WTC11 (cell line): Measurements from ENCODE around the gene PRRC2B. TPM values are rescaled to one million over a fixed set of nuclear protein-coding genes. Genes with fewer than 3 reads are reported as not detected.

Experiments used
- ATAC-seq: fragments of 200-7000 bp; cut with Tn5 transposase; 2 replicates; pipeline ENCODE4 v1.10.0; 2021; ENCODE audit warnings: mild to moderate bottlenecking, moderate library complexity
- CTCF ChIA-PET: fragments of 300-600 bp; sonication (Branson Sonifier 250); formaldehyde crosslinking; loops from one replicate; lab custom pipeline; 2021; ENCODE audit warnings: antibody characterized with exemption; lab: Charles Lee
- POLR2A ChIA-PET: fragments of 350-600 bp; sonication (Branson Sonifier 250); formaldehyde crosslinking; loops from one replicate; lab custom pipeline; 2021; ENCODE audit warnings: antibody characterized with exemption; lab: Charles Lee
- DNase-seq: peaks from one replicate; pipeline ENCODE4 v3.0.0; 2021; ENCODE audit warnings: low spot score
- H3K27ac Mint-ChIP-seq: 2 replicates; pipeline ENCODE4 v1.8.0; 2021; ENCODE audit warnings: mixed read lengths
- H3K27me3 Mint-ChIP-seq: 2 replicates; pipeline ENCODE4 v1.8.0; 2021; ENCODE audit warnings: low read depth, mild to moderate bottlenecking, moderate library complexity, mixed read lengths
- H3K36me3 Mint-ChIP-seq: 2 replicates; pipeline ENCODE4 v1.8.0; 2021; ENCODE audit warnings: mixed read lengths
- H3K4me1 Mint-ChIP-seq: 2 replicates; pipeline ENCODE4 v1.8.0; 2022; ENCODE audit warnings: mixed read lengths
- H3K4me3 Mint-ChIP-seq: 2 replicates; pipeline ENCODE4 v1.8.0; 2021; ENCODE audit warnings: mild to moderate bottlenecking, moderate library complexity, mixed read lengths
- H3K9me3 Mint-ChIP-seq: 2 replicates; pipeline ENCODE4 v1.8.0; 2021; ENCODE audit warnings: mixed read lengths
- ARID4B ChIP-seq: sonication (generic); formaldehyde crosslinking; IDR thresholded peaks from 2 replicates; pipeline ENCODE4 v1.8.0; 2023; ENCODE audit warnings: missing genetic modification reagents, mild to moderate bottlenecking, borderline replicate concordance
- EMX1 ChIP-seq: fragments of 250-450 bp; sonication (Bioruptor Pico); IDR thresholded peaks from 2 replicates; pipeline ENCODE4 v1.8.0; 2021; ENCODE audit warnings: mild to moderate bottlenecking
- GABPB1 ChIP-seq: sonication (generic); formaldehyde crosslinking; IDR thresholded peaks from 2 replicates; pipeline ENCODE4 v1.8.1; 2023; ENCODE audit warnings: mild to moderate bottlenecking, missing genetic modification reagents
- HMGA2 ChIP-seq: fragments of 250-450 bp; sonication (Bioruptor Pico); IDR thresholded peaks from 2 replicates; pipeline ENCODE4 v1.4.0; 2021; ENCODE audit warnings: mild to moderate bottlenecking, moderate library complexity
- IRF1 ChIP-seq: sonication (generic); formaldehyde crosslinking; IDR thresholded peaks from 2 replicates; pipeline ENCODE4 v1.8.0; 2023; ENCODE audit warnings: missing genetic modification reagents
- IRF2 ChIP-seq: sonication (generic); formaldehyde crosslinking; IDR thresholded peaks from 2 replicates; pipeline ENCODE4 v1.8.0; 2022; ENCODE audit warnings: low read depth, missing genetic modification reagents, borderline replicate concordance
- NFE2L1 ChIP-seq: sonication (generic); formaldehyde crosslinking; IDR thresholded peaks from 2 replicates; pipeline ENCODE4 v1.8.1; 2023; ENCODE audit warnings: missing genetic modification reagents
- OVOL2 ChIP-seq: fragments of 250-450 bp; sonication (Bioruptor Pico); IDR thresholded peaks from 2 replicates; pipeline ENCODE4 v1.9.0; 2021; ENCODE audit warnings: mild to moderate bottlenecking, borderline replicate concordance
- SOX15 ChIP-seq: fragments of 250-450 bp; sonication (Bioruptor Pico); IDR thresholded peaks from 2 replicates; pipeline ENCODE4 v1.9.0; 2021; ENCODE audit warnings: mild to moderate bottlenecking
- TEAD1 ChIP-seq: sonication (generic); formaldehyde crosslinking; IDR thresholded peaks from 2 replicates; pipeline ENCODE4 v1.8.0; 2022; ENCODE audit warnings: mild to moderate bottlenecking, missing genetic modification reagents
- TEAD4 ChIP-seq: sonication (generic); formaldehyde crosslinking; IDR thresholded peaks from 2 replicates; pipeline ENCODE4 v1.8.0; 2022; ENCODE audit warnings: mild to moderate bottlenecking, missing genetic modification reagents
- ZBTB21 ChIP-seq: sonication (generic); formaldehyde crosslinking; IDR thresholded peaks from 2 replicates; pipeline ENCODE4 v1.8.1; 2023; ENCODE audit warnings: mild to moderate bottlenecking, missing genetic modification reagents, borderline replicate concordance
- ZMAT4 ChIP-seq: fragments of 250-450 bp; sonication (Bioruptor Pico); IDR thresholded peaks from 2 replicates; pipeline ENCODE4 v1.9.0; 2021; ENCODE audit warnings: mild to moderate bottlenecking
- ZNF219 ChIP-seq: sonication (generic); formaldehyde crosslinking; IDR thresholded peaks from 2 replicates; pipeline ENCODE4 v1.8.0; 2023; ENCODE audit warnings: missing genetic modification reagents, mild to moderate bottlenecking, borderline replicate concordance
- ZNF281 ChIP-seq: sonication (generic); formaldehyde crosslinking; IDR thresholded peaks from 2 replicates; pipeline ENCODE4 v1.8.0; 2023; ENCODE audit warnings: mild to moderate bottlenecking, missing genetic modification reagents
- ZNF416 ChIP-seq: fragments of 250-450 bp; sonication (Bioruptor Pico); IDR thresholded peaks from 2 replicates; pipeline ENCODE4 v1.9.0; 2021; ENCODE audit warnings: mild to moderate bottlenecking, inconsistent platforms
- ZNF532 ChIP-seq: fragments of 250-450 bp; sonication (Bioruptor Pico); IDR thresholded peaks from 2 replicates; pipeline ENCODE4 v1.9.0; 2021; ENCODE audit warnings: mild to moderate bottlenecking, borderline replicate concordance
- total RNA-seq: library from RNA; stranded (reverse); gene quantifications from 3 replicates; pipeline ENCODE4 v1.2.3, GENCODE V29; 2021
- TF ChIP-seq, protein P1 (sequence below): fragments of 200-600 bp; IDR thresholded peaks from 2 replicates; pipeline ENCODE4 v1.8.0; 2022; ENCODE audit warnings: antibody characterized with exemption
- TF ChIP-seq, protein P2 (sequence below): sonication (generic); formaldehyde crosslinking; IDR thresholded peaks from 2 replicates; pipeline ENCODE4 v1.8.1; 2022; ENCODE audit warnings: low read depth, mild to moderate bottlenecking, moderate library complexity, missing genetic modification reagents, borderline replicate concordance
- TF ChIP-seq, protein P3 (sequence below): sonication (generic); formaldehyde crosslinking; IDR thresholded peaks from 2 replicates; pipeline ENCODE4 v1.8.0; 2022; ENCODE audit warnings: mild to moderate bottlenecking, missing genetic modification reagents

Gene PRRC2B
- total RNA-seq, 1 experiment from 2014 or later, result 272 TPM

DNA sequence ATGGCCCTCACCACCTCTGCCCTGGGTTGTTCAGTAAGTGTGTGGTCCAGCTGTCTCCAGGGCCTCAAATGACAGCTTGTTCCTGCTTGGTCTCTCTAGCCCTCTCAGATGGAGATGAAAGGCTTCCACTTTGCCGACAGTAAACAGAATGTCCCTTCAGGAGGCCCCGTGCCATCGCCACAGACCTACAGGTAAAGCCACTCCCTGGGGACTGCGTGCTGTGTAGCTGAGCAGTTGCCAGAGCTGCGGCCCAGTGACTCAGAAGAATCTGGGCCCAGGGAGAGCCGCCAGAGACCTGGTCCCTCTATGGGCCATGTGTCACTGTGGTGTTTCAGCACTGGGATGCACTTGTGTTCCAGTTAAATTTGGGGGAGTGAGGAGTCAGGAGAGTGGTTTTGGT is 98.2 kb downstream of the PRRC2B start:
- H3K36me3 Mint-ChIP-seq, result peaks cover 94% of the 10 kb centered on the region
- ATAC-seq (no peak), DNase-seq (no peak)
- POLR2A ChIA-PET, result no interaction called here
- no peak overlapping the region for H3K4me3 Mint-ChIP-seq
- CTCF ChIA-PET, result interaction anchor here (0.5 to 0.6 kb wide), 2 partner anchors 29 to 62 kb away, joined by 3 to 4 read pairs; no protein-coding TSS in a partner anchor
- H3K9me3 Mint-ChIP-seq, result no peaks in the 10 kb centered on the region
- no peak overlapping the region for H3K27ac Mint-ChIP-seq
- H3K4me1 Mint-ChIP-seq, result no peaks in the 10 kb centered on the region
- no peaks in the 10 kb centered on the region for H3K27me3 Mint-ChIP-seq
- TF ChIP-seq, protein P1, sequence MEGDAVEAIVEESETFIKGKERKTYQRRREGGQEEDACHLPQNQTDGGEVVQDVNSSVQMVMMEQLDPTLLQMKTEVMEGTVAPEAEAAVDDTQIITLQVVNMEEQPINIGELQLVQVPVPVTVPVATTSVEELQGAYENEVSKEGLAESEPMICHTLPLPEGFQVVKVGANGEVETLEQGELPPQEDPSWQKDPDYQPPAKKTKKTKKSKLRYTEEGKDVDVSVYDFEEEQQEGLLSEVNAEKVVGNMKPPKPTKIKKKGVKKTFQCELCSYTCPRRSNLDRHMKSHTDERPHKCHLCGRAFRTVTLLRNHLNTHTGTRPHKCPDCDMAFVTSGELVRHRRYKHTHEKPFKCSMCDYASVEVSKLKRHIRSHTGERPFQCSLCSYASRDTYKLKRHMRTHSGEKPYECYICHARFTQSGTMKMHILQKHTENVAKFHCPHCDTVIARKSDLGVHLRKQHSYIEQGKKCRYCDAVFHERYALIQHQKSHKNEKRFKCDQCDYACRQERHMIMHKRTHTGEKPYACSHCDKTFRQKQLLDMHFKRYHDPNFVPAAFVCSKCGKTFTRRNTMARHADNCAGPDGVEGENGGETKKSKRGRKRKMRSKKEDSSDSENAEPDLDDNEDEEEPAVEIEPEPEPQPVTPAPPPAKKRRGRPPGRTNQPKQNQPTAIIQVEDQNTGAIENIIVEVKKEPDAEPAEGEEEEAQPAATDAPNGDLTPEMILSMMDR, result no peak
- TF ChIP-seq IRF1, result no peak
- no peak for TF ChIP-seq ZNF281 (CRISPR knock-in tag)
- no peak for TF ChIP-seq TEAD4 (CRISPR knock-in tag)
- TF ChIP-seq, protein P2, sequence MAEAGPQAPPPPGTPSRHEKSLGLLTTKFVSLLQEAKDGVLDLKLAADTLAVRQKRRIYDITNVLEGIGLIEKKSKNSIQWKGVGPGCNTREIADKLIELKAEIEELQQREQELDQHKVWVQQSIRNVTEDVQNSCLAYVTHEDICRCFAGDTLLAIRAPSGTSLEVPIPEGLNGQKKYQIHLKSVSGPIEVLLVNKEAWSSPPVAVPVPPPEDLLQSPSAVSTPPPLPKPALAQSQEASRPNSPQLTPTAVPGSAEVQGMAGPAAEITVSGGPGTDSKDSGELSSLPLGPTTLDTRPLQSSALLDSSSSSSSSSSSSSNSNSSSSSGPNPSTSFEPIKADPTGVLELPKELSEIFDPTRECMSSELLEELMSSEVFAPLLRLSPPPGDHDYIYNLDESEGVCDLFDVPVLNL, result no peak
- no peak for TF ChIP-seq ARID4B (CRISPR knock-in tag)
- no peak for TF ChIP-seq ZBTB21 (CRISPR knock-in tag)
- no peak for TF ChIP-seq ZNF219 (CRISPR knock-in tag)
- no peak for TF ChIP-seq HMGA2

- no peak overlapping the region for H3K4me3 Mint-ChIP-seq
- no peak for TF ChIP-seq OVOL2 (CRISPR knock-in tag)
- no peak for TF ChIP-seq SOX15 (CRISPR knock-in tag)
- no peak for TF ChIP-seq GABPB1 (CRISPR knock-in tag)
- TF ChIP-seq IRF2 (CRISPR knock-in tag), result no peak
- no peak for TF ChIP-seq ZNF416
- TF ChIP-seq NFE2L1, result no peak
- no peak for TF ChIP-seq ZMAT4 (CRISPR knock-in tag)
- no peak for TF ChIP-seq EMX1 (CRISPR knock-in tag)
- TF ChIP-seq, protein P3, sequence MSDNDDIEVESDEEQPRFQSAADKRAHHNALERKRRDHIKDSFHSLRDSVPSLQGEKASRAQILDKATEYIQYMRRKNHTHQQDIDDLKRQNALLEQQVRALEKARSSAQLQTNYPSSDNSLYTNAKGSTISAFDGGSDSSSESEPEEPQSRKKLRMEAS, result no peak
- no peak for TF ChIP-seq ZNF532 (CRISPR knock-in tag)
- no peak for TF ChIP-seq TEAD1 (CRISPR knock-in tag)
These were observed 100.5 kb downstream of the PRRC2B start for GRCh38 chr9:131494296-131494870.

More at GRCh38 chr9:131494296-131494870, 100.5 kb downstream of the PRRC2B start:
- H3K4me1 Mint-ChIP-seq, result no peaks in the 10 kb centered on the region
- ChIA-PET POLR2A (no interaction called here), CTCF (no interaction called here)
- ATAC-seq (no peak), DNase-seq (no peak)
- no peaks in the 10 kb centered on the region for H3K9me3 Mint-ChIP-seq
- H3K36me3 Mint-ChIP-seq, result peaks cover 88% of the 10 kb centered on the region
- no peaks in the 10 kb centered on the region for H3K27me3 Mint-ChIP-seq
- no peak overlapping the region for H3K27ac Mint-ChIP-seq
